ENCODE measurements around the gene MAB21L4.

GRCh38 chr2:240858871-240859270 is 37.1 kb downstream of the MAB21L4 start:
- no peak for TF ChIP-seq CTCF (IDR thresholded peaks at IDR 0.05)
- no peak for TF ChIP-seq ZFX (IDR thresholded peaks at IDR 0.05; ENCODE audit: borderline replicate concordance)

All from 22Rv1 (cell line).